Muscle of arm (tissue), 12 donors: Measurements from ENCODE around the gene PIGC. TPM values are rescaled to one million over a fixed set of nuclear protein-coding genes. Genes with fewer than 3 reads are reported as not detected.

Experiments used
- DNase-seq: peaks from one replicate; pipeline ENCODE4 v3.0.0-alpha.2; 2013
- polyA plus RNA-seq, 12 donors: library from polyadenylated mRNA; unstranded; fragments of 120-200 nt; gene quantifications; one replicate each; pipeline ENCODE4 v1.2.1, GENCODE V29; 2013; ENCODE audit not compliant: insufficient read length in 12 of 12

The PIGC gene
- polyA plus RNA-seq, 12 donors: 22.6 to 34.1 (median 29.1) TPM; not detected in 1

DNA sequence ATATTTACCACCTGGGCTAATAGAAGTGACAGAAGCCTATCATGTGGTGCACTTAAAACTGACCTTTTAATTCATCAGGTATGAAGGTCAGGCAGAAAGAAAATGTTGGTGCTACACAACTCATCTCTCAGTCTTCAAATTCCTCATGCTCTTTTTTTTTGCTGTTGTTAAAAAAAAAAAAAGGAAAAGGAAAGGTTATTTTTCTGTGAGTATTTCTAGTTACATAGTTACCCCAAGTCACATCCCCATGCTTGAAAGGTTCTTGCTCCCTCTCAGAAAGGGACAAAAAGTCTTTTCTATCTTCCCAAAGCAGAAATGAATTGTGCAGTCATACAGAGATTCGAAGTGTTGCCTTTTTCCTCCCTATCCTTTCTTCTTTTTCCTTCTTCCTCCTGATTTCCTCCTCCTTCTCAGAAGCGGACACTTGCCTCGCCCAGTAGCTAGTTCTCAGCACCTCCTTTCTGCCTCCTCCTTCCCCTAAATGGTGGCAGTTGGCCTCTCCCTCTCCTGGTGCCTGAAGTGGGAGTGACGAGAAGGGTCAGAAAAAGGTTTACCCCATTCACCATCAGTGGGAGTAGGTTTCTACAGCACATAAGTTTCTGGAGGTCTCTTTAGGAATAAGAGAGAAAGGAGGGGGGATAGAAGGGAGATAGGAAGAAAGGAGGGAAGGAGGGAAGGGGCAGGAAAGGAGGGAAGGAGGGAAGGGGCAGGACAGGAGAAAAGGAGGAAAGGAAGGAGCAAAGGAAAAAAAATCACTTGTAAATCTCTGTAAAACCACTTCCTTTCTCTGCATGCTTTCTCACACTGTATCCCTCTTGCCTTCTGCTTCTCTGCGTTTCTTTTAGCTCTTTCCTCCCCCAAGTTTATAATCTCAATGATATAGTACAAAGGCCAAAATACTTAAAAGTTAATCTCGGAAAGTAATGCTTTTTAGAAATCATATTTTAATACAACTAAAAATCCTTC lies 43.8 kb downstream of the PIGC start:
- no peak for DNase-seq

DNA sequence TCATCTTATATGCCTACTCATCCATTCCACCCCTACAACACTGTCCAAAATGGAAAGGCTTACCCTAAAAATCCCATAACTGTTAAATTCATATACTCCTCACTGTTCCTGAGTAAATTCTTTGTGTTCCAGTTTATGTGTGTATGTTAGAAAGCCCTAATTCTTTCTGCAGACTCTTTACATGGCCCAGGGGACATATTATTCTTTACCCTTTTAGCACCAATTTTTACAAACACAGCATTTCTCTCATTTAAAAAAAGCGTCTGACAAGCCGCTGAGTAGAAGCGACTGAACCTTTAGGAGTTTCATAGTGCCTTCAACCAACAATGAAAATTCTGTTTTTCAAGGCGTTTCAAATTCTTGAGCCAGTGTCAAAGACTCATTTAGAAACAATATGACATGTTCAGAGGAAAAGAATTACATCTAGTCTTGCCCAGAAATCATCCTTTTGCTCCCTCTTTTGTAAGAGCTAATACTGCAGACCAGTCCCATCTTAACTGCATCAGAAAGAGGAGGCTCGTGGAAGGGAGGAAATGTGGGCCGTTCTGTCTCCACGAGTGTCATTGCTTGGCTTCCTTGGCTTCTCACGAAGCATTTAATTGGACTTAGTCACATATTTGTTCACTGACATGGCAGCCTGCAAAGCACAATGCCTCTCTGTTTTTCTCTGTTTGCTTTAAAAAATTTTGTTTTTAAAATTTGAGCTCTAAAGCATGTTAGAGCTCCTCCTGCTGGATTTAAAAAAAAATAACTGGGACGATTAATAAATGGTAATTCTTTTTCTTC lies 44.7 kb downstream of the PIGC start:
- DNase-seq: peak; percentile 91

DNA sequence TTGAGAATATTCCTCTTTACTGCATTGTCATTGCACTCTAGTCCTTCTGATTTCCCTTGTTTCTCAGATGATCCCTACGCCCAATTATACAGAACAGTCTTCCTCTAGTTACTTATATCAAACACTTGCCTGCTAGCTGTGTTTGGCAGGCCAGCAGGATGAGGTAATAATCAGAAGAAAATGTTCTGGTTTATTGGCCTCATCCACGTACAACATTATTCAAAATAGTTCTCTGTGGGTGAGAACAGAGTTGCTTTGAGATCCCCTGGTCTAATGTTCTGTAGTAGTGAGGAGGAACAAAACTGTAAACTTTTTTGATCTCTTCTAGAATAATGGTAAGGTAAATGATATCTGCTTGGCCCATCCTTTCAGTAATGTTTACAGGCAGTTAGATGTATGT lies 45.7 kb downstream of the PIGC start:
- DNase-seq: no peak

DNA sequence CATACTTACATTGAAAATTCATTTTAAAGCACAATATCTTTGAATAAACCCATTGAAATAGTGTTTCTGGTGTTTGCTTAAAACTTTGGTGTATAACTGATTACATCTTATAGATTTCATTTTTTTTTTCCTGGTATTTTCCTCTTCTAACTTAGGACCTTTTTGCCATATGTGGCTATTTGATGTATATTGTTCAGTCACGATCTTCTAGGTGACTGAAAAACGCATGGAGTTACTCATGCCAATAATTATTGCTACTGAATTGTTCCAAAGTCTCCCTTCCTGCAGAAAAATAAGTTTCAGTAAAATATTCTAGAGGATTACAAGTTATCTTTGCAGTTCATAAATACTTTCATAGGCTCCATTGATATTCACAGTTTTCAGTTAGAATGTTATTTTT lies 46.2 kb downstream of the PIGC start:
- no peak for DNase-seq

DNA sequence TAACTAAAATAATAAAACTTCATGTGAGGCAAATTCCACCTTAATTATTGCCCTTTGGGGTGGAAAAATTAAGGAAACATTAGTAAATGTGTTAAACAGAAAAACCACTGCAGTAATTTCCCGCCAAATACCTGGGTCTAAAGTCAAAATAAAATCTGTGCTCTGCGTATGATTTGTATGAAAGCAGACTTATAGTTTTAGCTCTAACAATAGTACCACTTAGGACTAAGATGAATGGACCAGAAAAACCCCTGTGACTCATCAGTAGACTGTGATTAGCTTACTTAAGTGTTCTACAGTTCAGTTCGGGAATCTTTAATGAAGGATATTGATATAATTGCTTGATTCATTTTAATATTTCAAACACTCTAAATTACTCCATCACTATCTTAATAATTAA lies 46.6 kb downstream of the PIGC start:
- DNase-seq: no peak

DNA sequence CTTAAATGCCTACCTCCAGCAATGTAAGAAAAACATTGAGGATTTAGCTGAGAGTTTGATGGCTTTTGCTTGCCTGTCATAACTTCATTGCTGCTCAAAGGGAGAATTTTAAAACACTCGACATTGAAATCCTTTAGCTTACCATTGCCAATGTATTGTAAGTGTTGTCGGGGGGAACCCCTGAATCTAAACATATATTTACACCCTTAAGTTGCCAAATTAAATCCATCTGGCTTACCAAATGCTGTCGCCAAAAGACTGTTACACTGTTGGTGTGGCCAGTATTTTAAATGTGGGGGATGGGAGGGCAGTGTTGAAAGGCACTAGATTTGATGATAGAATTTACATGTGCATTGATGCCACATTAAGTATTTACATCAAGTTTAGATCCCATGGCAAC lies 48.3 kb downstream of the PIGC start:
- no peak for DNase-seq

DNA sequence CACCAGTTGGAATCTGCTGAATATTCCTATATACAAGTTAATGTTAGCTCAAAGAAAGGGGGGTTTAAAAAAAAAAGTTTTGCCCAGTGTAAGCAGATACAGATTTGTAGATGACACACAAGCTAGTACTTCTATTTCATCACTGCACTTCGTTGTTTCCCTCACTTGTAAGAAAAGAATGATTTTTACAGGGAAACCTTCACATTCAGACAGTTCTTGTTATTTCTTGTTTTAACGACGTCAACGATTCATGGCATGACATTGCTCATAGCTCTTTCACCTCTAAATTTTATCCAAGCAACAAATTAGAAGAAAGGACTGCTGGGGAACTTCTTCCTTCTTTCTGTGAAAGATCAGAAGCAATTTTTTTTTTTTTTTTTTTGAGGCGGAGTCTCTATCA lies 49.1 kb downstream of the PIGC start:
- no peak for DNase-seq

DNA sequence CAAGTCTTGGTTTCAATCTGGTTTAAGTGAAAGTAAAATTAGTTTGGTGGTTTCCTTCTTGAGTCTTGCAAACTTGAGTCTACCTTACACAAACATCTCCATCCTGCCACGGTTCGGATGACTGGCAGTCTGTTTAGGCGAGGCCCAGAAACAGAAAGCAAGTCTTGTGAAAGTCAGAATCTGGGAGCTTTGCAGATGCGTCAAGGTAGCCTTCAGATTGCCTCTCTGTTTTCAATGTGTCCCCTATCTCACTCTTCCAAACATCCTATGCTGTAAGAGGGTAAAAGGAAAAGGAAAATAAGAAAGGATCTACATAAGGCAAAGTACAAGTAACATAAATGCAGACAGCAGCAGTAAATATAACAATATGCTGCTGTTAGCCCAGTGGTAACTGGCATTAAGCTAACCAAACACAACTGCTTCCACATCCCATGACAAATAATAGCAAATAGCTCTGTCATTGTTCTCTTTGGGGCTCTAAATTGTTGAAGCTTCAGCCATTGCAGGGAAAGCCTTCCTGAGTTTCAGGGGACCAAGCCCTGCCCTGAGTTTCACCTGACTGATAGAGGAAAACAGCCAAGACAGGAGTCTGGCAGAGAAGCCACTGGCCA lies 49.6 kb downstream of the PIGC start:
- no peak for DNase-seq

DNA sequence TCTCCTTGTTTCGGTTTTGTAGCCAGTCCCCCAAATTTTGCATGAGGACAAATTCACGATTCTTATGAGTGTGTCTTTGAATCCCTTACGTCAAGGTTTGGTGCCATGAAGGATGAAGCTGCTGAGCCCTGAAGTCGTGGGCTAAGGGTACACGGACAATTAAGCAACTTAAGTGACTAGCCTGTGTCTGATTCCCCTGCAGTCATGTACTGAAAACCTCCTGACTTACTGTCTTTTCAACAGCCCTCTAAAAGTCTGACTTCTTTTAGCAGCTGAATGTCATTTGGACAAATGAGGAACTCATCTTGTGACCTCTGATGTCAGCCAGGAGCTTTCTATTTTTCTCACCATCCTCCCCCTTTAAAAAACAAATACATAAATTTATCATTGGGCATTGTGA lies 50.5 kb downstream of the PIGC start:
- DNase-seq: no peak

DNA sequence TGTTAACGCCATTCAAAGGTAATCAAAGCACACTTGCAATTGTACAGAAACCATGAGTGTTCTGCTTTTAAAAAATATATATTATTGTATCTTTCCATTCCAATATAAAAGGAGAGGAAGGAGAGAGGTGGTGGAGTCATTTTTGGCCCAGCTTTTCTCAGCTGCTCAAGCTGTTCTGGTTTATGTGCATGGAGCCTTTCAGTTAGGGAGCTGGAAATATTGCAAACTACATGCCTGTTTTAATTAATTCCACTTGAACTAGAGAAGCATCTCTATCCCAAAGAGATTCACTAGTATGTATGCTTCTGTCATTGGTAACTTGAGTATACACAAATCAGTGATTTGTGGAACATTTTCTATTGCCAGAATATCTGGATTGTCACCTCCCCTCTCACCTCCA lies 51.9 kb downstream of the PIGC start:
- DNase-seq: no peak

Other genes with a start within 250 kb of the PIGC start
- 100 to 1,000 TPM in 9 of 12 donors, 10 to 100 TPM in 2, not detected in 1; 53.5 to 174 (median 142) TPM for gene C1orf105, start 23.4 kb downstream of the PIGC start, polyA plus RNA-seq
- 10 to 100 TPM in 11 of 12 donors, not detected in 1; 30.0 to 54.4 (median 38.7) TPM for gene SUCO, start 89.1 kb upstream of the PIGC start, polyA plus RNA-seq
- gene FASLG, start 215.0 kb upstream of the PIGC start, polyA plus RNA-seq: under 1 TPM in 6 of 12 donors, not detected in 6; 0.08 to 0.43 (median 0.24) TPM